Measurements from ENCODE around the gene NACAD.

Gene NACAD

DNA sequence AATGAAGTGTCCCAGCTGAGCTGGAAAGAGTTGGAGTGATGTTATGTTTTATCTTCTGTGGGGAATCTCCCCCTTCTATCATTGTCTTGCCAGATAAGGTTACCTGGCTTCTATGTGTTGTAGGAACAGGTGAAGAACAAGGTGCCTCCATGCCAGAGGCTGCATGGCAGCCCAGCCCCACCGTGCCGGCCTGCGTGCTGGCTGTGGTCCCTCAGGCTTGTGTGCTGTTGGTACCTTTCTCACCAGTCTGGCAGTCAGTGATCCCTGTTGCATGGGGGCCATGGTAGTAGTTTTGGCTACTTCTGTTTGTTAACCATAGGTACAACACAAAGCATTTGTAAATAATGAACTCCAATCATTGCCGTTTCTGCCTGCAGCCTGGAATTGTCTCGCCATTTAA, 50.9 kb downstream of the NACAD start:
- Histone ChIP-seq H4K20me1 (ENCODE audit: control insufficient read depth, insufficient read depth, low read depth, low read length) (peaks cover 28% of the 10 kb centered on the region; the same call in 1 of the 2 replicates), H3K36me3 (ENCODE audit: control insufficient read depth, low read length) (peaks cover 74% of the 10 kb centered on the region)

DNA sequence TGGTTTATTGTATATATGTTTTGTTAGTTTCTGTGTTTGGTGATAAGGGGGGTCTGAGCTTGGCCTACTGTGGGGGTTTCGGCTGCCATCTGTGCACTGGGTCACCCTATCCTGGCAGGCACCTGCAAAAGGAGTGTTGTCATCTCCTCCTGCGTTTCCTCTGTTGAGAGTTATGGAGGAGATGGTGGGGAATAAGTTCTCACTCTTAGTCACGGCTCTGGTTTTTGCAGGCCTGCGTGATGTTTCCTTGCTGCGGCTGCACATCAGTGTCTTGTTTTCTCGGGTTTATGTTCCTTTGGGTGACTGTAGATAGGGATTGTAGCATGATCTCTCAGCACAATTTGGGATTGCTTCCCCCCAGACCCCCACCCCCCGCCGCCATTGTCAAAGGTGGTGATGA, 52.0 kb downstream of the NACAD start:
- peaks cover 92% of the 10 kb centered on the region for H3K79me2 ChIP-seq (ENCODE audit: control insufficient read depth, low read length)
- TF ChIP-seq, protein P1, sequence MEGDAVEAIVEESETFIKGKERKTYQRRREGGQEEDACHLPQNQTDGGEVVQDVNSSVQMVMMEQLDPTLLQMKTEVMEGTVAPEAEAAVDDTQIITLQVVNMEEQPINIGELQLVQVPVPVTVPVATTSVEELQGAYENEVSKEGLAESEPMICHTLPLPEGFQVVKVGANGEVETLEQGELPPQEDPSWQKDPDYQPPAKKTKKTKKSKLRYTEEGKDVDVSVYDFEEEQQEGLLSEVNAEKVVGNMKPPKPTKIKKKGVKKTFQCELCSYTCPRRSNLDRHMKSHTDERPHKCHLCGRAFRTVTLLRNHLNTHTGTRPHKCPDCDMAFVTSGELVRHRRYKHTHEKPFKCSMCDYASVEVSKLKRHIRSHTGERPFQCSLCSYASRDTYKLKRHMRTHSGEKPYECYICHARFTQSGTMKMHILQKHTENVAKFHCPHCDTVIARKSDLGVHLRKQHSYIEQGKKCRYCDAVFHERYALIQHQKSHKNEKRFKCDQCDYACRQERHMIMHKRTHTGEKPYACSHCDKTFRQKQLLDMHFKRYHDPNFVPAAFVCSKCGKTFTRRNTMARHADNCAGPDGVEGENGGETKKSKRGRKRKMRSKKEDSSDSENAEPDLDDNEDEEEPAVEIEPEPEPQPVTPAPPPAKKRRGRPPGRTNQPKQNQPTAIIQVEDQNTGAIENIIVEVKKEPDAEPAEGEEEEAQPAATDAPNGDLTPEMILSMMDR (IDR thresholded peaks at IDR 0.05; ENCODE audit: low read depth, low read length, poor library complexity, severe bottlenecking) = no peak
- no peak for TF ChIP-seq EZH2phosphoT487 (IDR thresholded peaks at IDR 0.05; ENCODE audit: borderline replicate concordance, low read length)
- H3K4me1 ChIP-seq (ENCODE audit: control insufficient read depth, low read length) = peaks cover 29% of the 10 kb centered on the region
- no peak overlapping the region for H3K4me3 ChIP-seq (ENCODE audit: low read length)
- no peak overlapping the region for H3K27ac ChIP-seq (ENCODE audit: low read depth, low read length)
- peaks cover 72% of the 10 kb centered on the region for H3K36me3 ChIP-seq (ENCODE audit: control insufficient read depth, low read length)
- H3F3A ChIP-seq (ENCODE audit: control insufficient read depth, insufficient read depth) = 0 out of 2 replicates have a peak, but pooled peaks cover 4% of the 10 kb centered on the region
- H4K20me1 ChIP-seq (ENCODE audit: control insufficient read depth, insufficient read depth, low read depth, low read length) = peaks cover 33% of the 10 kb centered on the region; the same call in 1 of the 2 replicates
- no peaks in the 10 kb centered on the region for H3K9me2 ChIP-seq (replicated peaks; ENCODE audit: control insufficient read depth, low read length)
- H3K4me2 ChIP-seq (ENCODE audit: low read length) = no peak overlapping the region
- no peaks in the 10 kb centered on the region for H3K9me3 ChIP-seq (ENCODE audit: control insufficient read depth, insufficient read depth, low read length)
- H3K27me3 ChIP-seq (ENCODE audit: control insufficient read depth, low read length) = no peaks in the 10 kb centered on the region

More for the DNA sequence above, 50.9 kb downstream of the NACAD start:
- no peaks in the 10 kb centered on the region for H3K27me3 ChIP-seq (ENCODE audit: control insufficient read depth, low read length)
- no peak overlapping the region for H3K27ac ChIP-seq (ENCODE audit: low read depth, low read length)
- no peak overlapping the region for H3K4me3 ChIP-seq (ENCODE audit: low read length)
- TF ChIP-seq, protein P1 (IDR thresholded peaks at IDR 0.05; ENCODE audit: low read depth, low read length, poor library complexity, severe bottlenecking) = no peak
- no peak for TF ChIP-seq EZH2phosphoT487 (IDR thresholded peaks at IDR 0.05; ENCODE audit: borderline replicate concordance, low read length)
- no peaks in the 10 kb centered on the region for H3K9me3 ChIP-seq (ENCODE audit: control insufficient read depth, insufficient read depth, low read length)
- H3F3A ChIP-seq (ENCODE audit: control insufficient read depth, insufficient read depth) = 0 out of 2 replicates have a peak, but pooled peaks cover 4% of the 10 kb centered on the region
- H3K4me1 ChIP-seq (ENCODE audit: control insufficient read depth, low read length) = peaks cover 23% of the 10 kb centered on the region
- H3K9me2 ChIP-seq (replicated peaks; ENCODE audit: control insufficient read depth, low read length) = no peaks in the 10 kb centered on the region
- peaks cover 81% of the 10 kb centered on the region for H3K79me2 ChIP-seq (ENCODE audit: control insufficient read depth, low read length)
- no peak overlapping the region for H3K4me2 ChIP-seq (ENCODE audit: low read length)

DNA sequence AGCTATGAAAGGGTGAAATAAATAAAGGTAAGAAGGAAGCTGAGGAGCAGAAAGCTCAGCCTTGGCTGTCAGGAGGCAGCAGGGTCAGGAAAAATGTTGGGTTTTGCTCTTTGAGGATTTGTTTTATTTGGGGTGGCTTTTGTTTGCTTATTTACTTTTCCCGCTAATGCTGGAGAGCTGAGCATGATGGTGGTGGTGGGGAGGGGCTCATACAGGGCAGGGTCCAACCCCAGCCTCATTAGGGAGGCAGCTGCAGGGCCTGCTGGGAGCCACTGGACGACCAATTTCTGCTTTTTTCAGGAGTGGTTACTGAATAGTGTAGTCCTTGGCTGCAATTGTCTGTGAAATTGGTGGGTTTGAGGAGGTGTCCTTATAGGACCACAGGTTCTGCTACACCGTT, 52.5 kb downstream of the NACAD start:
- Histone ChIP-seq H3K4me1 (ENCODE audit: control insufficient read depth, low read length) (peaks cover 31% of the 10 kb centered on the region), H3K27ac (ENCODE audit: low read depth, low read length) (no peak overlapping the region), H3K4me3 (ENCODE audit: low read length) (no peak overlapping the region), H3K27me3 (ENCODE audit: control insufficient read depth, low read length) (no peaks in the 10 kb centered on the region), H4K20me1 (ENCODE audit: control insufficient read depth, insufficient read depth, low read depth, low read length) (peaks cover 29% of the 10 kb centered on the region; the same call in 1 of the 2 replicates), H3K79me2 (ENCODE audit: control insufficient read depth, low read length) (peaks cover 92% of the 10 kb centered on the region), H3K9me2 (replicated peaks; ENCODE audit: control insufficient read depth, low read length) (no peaks in the 10 kb centered on the region), H3K4me2 (ENCODE audit: low read length) (peak overlapping the region; percentile 8; the same call in 1 of the 2 replicates), H3F3A (ENCODE audit: control insufficient read depth, insufficient read depth) (0 out of 2 replicates have a peak, but pooled peaks cover 4% of the 10 kb centered on the region), H3K9me3 (ENCODE audit: control insufficient read depth, insufficient read depth, low read length) (no peaks in the 10 kb centered on the region), H3K36me3 (ENCODE audit: control insufficient read depth, low read length) (peaks cover 70% of the 10 kb centered on the region)
- no peak for TF ChIP-seq EZH2phosphoT487 (IDR thresholded peaks at IDR 0.05; ENCODE audit: borderline replicate concordance, low read length)
- TF ChIP-seq, protein P1 (IDR thresholded peaks at IDR 0.05; ENCODE audit: low read depth, low read length, poor library complexity, severe bottlenecking) = no peak

Measured in DOHH2 (cell line).